CD4-positive, alpha-beta T cell treated with Interleukin-15 for 1 hour (primary cell): Measurements from ENCODE around the gene TAS2R1.
"Not testable (repeated sequence)": the region's sequence is repeated elsewhere in the genome, so short reads cannot be mapped to it uniquely, and the experiment has no call there.

ENCODE experiments used
- DNase-seq: peaks from one replicate; pipeline ENCODE4 v3.0.0-alpha.2; 2020

Gene TAS2R1

DNA sequence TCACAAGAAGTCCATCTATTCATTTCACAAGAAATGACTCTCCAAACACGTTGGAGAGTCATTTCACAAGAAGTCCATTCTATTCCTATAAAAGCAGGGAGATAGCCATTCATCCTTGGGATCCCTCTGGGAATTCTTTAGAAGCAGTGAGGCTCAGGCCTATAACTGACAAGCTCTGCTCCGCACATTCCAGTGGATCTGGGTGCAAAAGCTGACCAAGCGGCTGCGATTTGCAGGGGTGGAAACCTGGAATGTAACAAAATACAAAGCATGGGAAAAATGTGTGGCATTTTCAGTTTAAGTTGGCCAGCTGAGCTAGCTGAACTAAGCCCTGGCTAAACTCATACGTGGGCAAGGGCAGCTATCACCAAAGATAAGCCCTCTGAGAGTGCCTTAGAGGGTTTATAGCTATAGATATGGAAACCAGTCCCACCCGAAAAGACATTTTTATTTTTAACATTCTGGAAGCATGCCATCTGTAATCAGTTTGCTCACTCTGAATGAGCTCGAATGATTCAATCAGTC is 8.7 kb downstream of the TAS2R1 start:
- DNase-seq = no peak

DNA sequence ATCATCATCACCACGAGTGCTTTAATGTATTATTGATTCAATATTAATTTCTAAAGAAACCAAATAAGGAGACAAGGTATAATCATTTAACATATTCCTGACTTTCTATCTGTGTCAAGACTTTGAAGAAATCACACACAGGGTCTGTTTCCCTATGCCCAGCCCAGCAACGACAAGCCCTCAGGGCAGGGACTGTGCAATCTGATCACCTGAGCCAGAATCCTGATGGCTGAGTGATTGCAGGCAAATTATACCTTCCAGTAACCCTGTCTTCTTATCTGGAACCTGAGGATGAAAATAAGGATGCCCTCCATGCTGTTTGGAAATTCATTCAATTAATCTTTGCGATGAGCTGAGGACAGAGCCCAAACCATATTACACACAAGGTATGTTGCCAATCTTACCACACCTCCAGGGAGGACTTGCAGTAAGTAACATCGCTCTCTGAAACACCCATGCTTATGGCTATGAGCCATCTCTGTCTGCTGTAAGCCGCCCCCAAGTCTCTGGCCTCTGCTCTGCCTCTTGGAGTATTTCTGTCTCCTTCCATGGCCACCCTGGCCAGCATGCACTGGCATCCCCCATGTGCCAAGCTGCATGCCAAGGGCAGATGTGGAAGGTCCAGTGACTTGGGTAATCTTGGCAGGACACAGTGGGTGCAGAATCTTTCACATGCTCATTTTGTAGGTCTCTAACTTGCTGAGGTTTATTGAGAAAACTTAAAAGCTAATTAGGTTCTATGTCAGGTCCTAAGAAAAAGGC is 10.6 kb downstream of the TAS2R1 start:
- DNase-seq = no peak

- DNase-seq = no peak
Measured at GRCh38 chr5:9617739-9618504, 12.2 kb downstream of the TAS2R1 start.

DNA sequence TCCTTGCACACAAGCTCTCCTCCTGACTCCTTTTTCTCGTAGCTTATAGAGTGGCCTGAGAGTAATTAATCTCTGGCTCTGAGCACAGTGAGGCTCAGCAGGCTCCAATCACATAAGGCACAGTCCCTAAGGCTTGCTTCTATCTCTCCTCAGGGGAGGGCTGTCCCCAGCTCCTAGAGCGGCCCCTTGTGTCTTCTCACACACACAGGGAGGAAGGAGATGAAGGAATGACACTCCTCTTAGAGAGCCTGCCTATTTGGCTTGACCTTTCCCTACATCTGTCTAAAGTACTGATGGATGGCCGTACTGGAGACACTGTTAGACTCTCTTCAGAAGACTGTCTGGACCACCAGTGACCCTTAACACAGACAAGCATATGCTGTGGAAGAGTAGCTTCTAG is 12.9 kb downstream of the TAS2R1 start:
- no peak for DNase-seq

- DNase-seq = no peak
Measured at GRCh38 chr5:9615331-9615730, 14.8 kb downstream of the TAS2R1 start.

DNA sequence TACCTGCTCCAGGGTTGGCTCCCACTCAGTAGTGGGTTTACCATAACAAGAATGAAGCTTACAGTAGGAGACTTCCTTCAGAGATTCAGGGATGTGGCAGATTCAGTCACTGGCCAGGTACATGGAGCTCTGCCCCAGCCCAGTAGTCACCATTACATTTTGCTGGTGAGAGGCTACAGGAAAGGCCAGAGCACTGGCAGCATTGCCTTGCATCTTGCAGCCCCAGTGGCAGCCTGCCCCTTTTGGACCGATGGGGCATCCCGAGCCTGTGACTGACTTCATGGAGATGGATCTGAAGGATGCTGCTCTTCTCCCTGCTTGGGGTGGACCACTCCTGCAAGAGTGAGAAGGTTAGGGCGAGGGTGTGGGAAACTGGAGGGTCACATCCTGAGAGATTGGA is 16.8 kb downstream of the TAS2R1 start:
- no peak for DNase-seq

DNA sequence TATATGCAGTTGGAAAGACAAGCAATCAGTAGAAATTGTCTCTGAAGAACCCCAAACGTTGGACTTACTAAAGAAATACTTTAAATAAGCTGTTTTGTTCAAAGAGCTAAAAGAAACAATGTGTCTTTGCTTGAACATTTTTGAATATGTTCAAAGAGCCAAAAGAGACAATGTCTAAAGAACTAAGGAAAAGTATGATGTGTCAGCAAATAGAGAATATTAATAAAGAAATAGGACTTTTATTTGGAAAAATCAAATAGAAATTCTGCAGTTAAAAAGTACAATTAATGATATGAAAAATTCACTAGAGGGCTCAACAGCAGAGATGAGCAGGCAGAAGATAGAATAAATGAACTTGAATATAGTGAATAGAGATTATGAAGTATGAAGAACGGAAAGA is 19.2 kb downstream of the TAS2R1 start:
- DNase-seq = no peak

- no peak for DNase-seq
Measured at GRCh38 chr5:9610364-9610763, 19.8 kb downstream of the TAS2R1 start.

DNA sequence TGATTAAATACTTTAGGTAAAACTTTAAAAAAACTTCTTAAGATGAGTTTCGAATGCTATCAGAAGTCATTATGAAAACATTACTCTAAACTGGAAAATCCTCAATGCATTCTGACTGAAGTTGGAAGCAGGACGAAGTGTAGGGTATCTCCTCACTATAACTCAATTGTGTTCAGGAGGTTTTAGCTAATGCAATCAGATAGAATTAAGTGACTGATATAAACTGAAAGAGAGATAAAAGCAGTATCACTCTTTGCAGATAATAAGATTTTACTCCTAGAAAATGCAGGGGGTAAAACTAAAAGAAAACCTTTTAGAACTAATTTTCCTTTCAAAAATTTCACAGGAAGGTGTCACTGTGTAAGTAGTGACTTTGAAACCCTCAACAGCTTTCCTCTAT is 22.1 kb downstream of the TAS2R1 start:
- no peak for DNase-seq

DNA sequence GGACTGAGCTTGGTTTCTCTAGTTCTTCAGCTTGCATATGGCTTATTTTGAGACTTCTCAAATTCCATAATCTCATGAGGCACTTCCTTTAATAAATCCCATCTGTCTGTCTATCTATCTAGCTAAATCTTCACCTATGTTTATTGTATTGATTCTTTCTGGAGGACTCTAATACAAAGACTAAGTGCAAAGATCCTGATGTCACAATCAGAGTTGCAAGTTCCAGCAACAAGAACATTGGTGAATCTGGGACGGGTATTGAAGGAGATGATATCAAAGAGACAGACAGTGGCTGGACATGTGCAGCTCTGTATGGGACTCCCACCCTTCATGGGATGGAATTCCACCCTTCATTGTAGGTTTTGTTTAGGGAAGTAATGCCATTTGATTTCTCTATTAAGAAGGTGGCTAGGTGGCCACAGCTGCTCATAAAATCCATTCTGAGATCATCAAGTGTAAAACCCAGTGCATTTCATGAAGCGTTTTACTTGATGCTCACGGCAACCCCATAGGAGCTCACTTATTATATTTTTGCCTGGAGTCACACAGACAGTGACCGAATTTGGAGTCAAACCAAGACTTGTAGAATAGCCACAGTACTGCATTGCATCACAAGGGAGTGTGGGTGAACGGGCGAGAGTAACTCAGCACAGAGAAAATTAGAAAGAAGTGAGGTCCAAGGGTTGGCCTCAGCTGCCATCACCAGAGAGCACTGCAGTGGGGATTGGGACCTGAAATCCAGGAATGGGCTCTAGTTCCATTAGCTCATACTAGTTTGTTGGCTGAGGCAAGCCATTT is 24.9 kb downstream of the TAS2R1 start:
- no peak for DNase-seq

GRCh38 chr5:9604416-9604815 is 25.7 kb downstream of the TAS2R1 start:
- no peak for DNase-seq

- no peak for DNase-seq
Measured at GRCh38 chr5:9601055-9601739, 29.0 kb downstream of the TAS2R1 start.

DNA sequence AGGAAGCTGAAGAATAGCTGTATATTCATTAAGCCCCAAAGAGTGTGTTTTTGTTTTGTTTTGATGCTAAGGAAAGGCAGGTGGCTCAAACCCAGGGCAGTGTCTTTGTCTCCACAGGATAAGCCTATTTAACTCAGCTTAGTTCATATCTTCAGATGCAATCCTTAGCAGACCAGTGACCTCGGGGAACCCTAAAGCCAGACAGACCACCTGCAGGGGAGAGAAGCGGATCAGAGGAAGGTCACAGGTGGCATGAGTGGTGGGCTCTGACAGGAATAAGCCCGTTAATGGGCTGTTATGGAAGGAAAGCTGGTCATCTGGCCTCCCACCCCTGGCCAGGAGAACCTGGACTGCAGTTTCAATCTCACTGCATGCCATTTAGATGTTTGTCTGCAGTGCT is 30.8 kb downstream of the TAS2R1 start:
- no peak for DNase-seq

GRCh38 chr5:9598329-9598728 is 31.8 kb downstream of the TAS2R1 start:
- DNase-seq = not testable (repeated sequence)

DNA sequence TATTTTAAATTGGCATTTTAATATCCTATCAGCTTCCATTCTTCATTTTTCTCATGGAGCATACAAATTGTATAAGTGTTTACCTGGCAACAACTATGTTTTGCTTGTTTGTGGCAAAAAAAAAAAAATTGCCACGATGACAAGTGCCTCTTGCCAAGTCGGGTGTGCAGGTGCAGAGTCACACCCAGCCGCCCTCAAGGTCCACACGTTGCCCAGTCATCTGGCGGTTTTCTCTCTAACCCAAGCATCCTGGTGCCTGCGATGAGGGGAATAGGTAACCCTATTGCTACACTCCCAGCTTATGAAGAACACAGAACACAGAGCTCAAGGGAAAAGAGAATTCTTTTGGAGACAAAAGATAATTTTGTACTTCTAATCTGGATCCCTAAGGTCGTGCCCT is 32.8 kb downstream of the TAS2R1 start:
- DNase-seq = not testable (repeated sequence)

- no peak for DNase-seq
Measured at GRCh38 chr5:9596824-9597223, 33.3 kb downstream of the TAS2R1 start.

GRCh38 chr5:9596171-9596780 is 33.9 kb downstream of the TAS2R1 start:
- DNase-seq = no peak

GRCh38 chr5:9594913-9595312 is 35.2 kb downstream of the TAS2R1 start:
- no peak for DNase-seq

DNA sequence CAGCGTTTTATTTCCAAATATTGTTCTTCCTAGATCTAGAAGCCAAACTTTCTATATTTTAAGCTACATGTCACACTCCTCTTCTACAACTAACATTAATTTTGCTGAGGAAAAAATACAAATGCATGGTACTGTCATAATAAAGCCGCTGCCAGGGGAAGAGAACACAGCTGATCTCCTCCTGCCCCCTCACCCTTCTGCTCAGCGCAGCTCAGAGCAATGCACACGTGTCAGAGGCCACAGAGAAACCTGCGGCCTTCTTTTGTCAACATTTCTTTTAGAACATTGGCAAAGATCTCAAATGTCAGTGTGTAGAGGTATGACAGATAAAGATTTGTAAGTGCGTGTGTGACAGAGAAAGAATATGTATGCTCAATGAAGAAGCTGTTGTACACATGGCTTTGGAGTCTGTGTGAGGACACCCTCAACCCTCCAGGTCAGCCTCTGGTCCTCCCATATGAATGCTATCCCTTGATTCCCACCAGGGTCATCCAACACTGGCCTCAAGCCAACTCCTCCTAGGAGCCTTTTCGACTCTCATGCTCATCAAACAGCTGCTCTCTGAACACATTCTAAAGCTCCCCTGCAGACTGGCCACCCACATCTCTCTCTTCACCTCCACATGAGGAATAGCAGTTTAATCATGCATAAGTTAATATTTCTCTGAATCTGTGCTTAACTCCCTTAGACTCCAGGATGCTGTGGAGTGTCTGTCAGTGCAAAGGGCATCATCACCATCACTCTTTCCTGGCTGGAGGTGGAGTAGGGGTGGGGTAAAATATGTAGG is 40.9 kb downstream of the TAS2R1 start:
- no peak for DNase-seq

- DNase-seq = no peak
Measured at GRCh38 chr5:9588254-9588653, 41.9 kb downstream of the TAS2R1 start.

GRCh38 chr5:9587135-9587534 is 43.0 kb downstream of the TAS2R1 start:
- DNase-seq = no peak

- no peak for DNase-seq
Measured at GRCh38 chr5:9582406-9582805, 47.7 kb downstream of the TAS2R1 start.
